Measurements from ENCODE around the gene MFSD6L.

Gene MFSD6L

DNA sequence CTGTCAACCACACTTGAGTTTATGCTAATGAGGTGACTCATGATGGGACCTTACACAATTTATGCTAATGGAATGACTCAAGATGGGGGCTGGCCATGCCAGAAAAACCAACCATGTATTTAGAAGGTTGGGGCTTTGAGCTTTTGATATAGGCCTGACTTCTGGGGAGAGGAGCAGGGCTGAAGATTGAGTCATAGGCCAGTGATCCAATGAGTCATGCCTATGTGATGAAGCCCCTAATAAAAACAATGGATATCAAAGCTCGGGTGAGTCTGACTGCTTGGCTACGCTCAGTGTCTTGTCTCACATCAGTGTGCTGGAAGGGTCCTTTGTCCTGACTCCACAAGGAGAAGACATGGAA, 7.3 kb downstream of the MFSD6L start:
- Histone ChIP-seq H3K9me3 (ENCODE audit: control insufficient read depth, insufficient read depth, low read length) (peaks cover 4% of the 10 kb centered on the region), H3K36me3 (ENCODE audit: insufficient read depth, low read length) (no peaks in the 10 kb centered on the region), H3K9ac (ENCODE audit: low read depth, low read length) (no peak overlapping the region), H3K4me1 (ENCODE audit: insufficient read depth, low read length) (no peaks in the 10 kb centered on the region)

DNA sequence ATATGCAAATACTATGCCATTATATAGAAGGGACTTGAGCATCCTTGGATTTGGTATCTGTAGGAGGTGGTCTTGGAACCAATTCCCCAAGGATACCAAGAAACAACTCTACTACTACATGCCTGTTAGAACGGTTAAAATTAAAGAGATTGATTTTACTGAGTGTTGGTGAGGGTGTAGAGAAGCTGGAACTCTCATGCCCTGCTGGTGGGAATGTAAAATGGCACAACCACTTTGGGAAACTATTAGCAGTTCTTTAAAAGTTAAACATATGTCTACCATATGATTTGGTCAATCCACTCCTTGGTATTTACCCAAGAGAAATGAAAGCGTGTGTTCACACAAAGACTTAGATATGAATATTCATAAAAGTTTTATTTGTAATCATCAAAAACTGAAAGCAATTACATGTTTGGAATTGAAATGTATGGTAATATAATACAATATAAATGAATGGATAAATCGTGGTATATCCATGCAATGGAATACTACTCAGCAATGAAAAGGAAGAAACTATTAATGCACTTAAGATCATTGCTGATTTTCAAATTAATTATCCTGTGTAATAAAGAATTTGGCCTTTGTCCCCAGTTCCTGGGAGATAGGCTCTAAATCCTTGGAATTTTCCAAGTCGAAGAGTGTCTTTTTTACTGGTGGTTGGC, 7.8 kb downstream of the MFSD6L start:
- Histone ChIP-seq H3K9me3 (ENCODE audit: control insufficient read depth, insufficient read depth, low read length) (peaks cover 4% of the 10 kb centered on the region), H3K36me3 (ENCODE audit: insufficient read depth, low read length) (no peaks in the 10 kb centered on the region), H3K4me1 (ENCODE audit: insufficient read depth, low read length) (no peaks in the 10 kb centered on the region), H3K9ac (ENCODE audit: low read depth, low read length) (no peak overlapping the region)

DNA sequence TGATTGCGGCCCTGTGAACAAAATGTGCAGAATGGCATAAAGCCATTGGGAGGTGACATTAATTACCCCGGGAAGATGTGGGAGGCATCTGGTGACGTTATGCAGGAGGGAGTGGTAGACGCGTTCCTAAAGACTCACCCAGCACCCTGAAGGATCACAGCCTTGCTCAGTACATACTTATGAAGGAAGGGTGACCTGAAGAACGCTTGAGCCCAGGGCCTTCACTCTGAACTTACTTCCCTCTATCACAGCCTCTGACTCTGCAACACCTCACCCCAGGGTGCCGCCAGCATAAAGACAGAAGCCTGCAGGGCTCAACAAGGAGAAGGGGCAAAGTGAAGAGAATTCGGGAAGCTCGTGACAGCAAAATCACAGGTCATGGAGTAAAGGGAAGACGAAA, 9.4 kb downstream of the MFSD6L start:
- Histone ChIP-seq H3K36me3 (ENCODE audit: insufficient read depth, low read length) (no peaks in the 10 kb centered on the region), H3K4me1 (ENCODE audit: insufficient read depth, low read length) (no peaks in the 10 kb centered on the region), H3K9me3 (ENCODE audit: control insufficient read depth, insufficient read depth, low read length) (peaks cover 4% of the 10 kb centered on the region), H3K9ac (ENCODE audit: low read depth, low read length) (no peak overlapping the region)

DNA sequence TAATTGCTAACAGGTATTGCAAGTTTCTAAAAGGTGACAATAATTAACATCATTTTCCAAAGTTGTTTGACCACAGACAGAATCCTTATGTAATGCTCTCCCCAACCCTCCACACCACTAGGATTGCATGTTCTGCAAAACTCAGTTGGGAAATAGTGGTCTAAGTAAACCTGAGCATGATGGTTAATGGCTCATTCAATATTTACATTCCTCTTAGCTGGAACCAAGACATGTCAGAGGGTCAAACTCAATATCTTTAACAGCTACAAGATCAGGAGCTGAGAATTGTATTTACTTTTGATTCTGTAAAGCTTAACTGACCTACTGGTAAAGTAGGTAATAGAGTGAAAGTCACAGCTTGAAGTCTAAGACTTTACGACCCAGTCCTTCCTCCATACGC, 10.2 kb downstream of the MFSD6L start:
- Histone ChIP-seq H3K36me3 (ENCODE audit: insufficient read depth, low read length) (no peaks in the 10 kb centered on the region), H3K4me1 (ENCODE audit: insufficient read depth, low read length) (no peaks in the 10 kb centered on the region), H3K9ac (ENCODE audit: low read depth, low read length) (no peak overlapping the region), H3K9me3 (ENCODE audit: control insufficient read depth, insufficient read depth, low read length) (peaks cover 4% of the 10 kb centered on the region)

DNA sequence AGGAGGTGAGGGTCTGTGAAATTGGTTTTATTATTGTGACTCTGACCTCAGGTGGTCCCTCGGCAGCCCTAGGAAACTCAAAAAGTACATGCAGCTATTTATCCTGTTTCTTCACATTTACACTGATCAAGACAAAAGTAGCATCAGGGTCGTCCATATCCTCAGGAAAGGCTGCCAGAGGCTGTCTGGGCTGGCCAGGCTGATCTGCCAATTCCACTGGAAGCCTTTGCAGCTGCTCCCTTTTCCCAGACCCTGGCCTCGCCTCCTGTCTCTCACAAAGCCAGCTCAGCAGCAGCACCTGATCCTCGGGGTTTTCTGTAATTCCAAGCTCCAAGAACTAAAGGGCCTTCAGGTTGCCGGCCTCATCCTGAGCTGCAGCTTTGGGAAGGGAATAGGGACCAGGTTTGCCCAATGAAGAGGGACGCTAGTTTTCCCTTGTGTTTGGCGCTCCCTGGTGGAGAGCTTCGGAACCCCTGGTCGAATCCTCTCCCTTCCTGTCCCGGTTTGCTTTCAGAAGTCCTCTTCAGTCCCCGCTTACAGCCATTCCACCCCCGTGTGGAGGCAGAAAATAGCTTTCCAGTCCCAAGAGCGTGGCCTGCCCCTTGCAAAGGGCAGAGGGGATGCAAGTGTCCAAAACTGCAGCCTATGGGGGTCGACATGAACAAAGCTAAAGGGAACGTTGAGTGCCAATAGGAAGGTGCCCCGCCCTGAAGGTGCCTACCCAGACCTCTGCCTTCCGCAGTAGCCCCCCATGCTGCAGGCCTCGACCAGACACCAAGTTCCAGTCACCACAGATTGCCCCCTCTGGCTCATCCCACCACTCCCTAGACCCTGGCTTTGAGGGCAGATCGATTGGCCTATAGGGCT, 13.4 kb downstream of the MFSD6L start:
- Histone ChIP-seq H3K9ac (ENCODE audit: low read depth, low read length) (no peak overlapping the region), H3K4me1 (ENCODE audit: insufficient read depth, low read length) (no peaks in the 10 kb centered on the region), H3K36me3 (ENCODE audit: insufficient read depth, low read length) (no peaks in the 10 kb centered on the region), H3K9me3 (ENCODE audit: control insufficient read depth, insufficient read depth, low read length) (no peaks in the 10 kb centered on the region)

DNA sequence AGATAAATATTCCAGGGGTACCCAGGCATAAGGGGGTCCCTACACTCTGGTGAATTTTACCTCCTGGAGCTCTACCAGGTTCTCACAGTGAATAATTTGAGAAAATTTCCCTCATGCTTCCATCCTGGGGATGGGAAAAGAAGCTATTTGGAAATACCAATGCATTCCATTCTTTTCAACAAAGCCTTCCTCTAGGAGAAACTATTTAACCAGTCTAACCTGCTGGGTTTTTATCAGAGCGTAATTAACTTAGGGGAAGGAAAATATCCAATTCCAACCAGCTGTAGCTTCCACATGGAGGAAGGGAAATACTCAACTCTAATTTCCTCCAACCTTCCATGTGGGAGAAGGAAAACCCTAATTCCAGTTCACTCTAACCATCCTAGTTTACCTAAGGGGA, 17.0 kb downstream of the MFSD6L start:
- H3K9me3 ChIP-seq (ENCODE audit: control insufficient read depth, insufficient read depth, low read length), result no peaks in the 10 kb centered on the region
- H3K9ac ChIP-seq (ENCODE audit: low read depth, low read length), result no peak overlapping the region
- no peaks in the 10 kb centered on the region for H3K4me1 ChIP-seq (ENCODE audit: insufficient read depth, low read length)
- H3K36me3 ChIP-seq (ENCODE audit: insufficient read depth, low read length), result no peaks in the 10 kb centered on the region

DNA sequence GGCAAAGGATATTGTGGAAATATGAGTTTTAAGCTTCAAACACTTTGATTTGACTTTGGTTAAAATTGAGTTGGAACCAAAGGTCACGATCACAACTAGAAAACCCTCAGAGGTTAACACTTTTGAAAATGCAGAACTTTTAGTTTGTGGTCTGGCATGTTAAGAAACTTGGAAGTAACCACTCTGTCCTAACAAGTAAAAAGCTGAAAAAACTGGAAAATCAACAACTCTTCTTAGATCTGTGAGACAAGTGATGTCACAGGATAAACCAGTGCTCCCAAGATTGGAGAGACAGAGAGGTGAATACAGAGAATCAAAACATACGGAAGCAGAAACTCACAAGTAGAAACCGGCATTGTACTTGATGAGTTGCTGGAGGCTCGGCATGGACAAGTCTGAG, 17.4 kb downstream of the MFSD6L start:
- no peaks in the 10 kb centered on the region for H3K9me3 ChIP-seq (ENCODE audit: control insufficient read depth, insufficient read depth, low read length)
- no peaks in the 10 kb centered on the region for H3K36me3 ChIP-seq (ENCODE audit: insufficient read depth, low read length)
- no peak overlapping the region for H3K9ac ChIP-seq (ENCODE audit: low read depth, low read length)
- H3K4me1 ChIP-seq (ENCODE audit: insufficient read depth, low read length), result no peaks in the 10 kb centered on the region

DNA sequence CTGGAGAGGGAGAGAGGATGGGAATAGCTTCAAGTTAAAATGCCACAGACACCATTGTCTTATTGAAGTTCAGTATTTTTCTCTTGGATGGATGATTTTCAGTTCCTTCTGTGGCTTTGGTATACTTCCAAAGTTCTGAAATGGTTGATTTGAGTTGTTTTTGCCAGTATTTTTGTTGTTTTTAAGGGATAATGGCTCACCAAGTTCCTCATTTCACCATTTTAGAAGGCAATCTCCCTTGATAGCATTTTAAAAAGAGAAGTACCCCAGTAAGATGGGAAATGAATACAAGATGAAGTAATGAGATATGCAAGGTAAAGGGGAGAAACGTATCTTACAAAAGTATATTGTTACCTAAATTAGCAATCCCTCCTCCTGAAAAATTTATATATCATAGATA, 22.3 kb downstream of the MFSD6L start:
- Histone ChIP-seq H3K9ac (ENCODE audit: low read depth, low read length) (no peak overlapping the region), H3K4me1 (ENCODE audit: insufficient read depth, low read length) (no peaks in the 10 kb centered on the region), H3K9me3 (ENCODE audit: control insufficient read depth, insufficient read depth, low read length) (no peaks in the 10 kb centered on the region)

DNA sequence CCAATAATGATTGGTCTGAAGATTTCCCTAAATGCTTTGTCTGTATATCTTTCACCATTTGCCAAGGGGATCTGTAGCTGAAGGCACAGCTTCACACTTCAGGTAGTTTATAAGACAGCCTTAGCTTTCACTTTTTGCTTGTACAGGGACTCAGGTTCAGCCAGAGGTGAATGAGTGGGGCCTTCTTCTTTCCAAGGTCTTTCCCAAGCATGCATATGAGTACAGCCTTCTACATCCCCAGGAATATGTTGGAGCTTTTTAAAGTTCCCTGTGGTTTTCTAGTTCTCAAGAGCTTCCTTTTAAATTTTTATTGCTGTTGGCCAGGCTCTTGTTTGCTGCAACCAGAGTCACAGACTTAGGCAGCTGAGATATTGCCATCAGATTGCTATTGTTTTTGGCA, 22.9 kb downstream of the MFSD6L start:
- H3K36me3 ChIP-seq (ENCODE audit: insufficient read depth, low read length), result no peaks in the 10 kb centered on the region
- no peak overlapping the region for H3K9ac ChIP-seq (ENCODE audit: low read depth, low read length)
- no peaks in the 10 kb centered on the region for H3K9me3 ChIP-seq (ENCODE audit: control insufficient read depth, insufficient read depth, low read length)
- no peaks in the 10 kb centered on the region for H3K4me1 ChIP-seq (ENCODE audit: insufficient read depth, low read length)

More for the DNA sequence above, 22.3 kb downstream of the MFSD6L start:
- no peaks in the 10 kb centered on the region for H3K36me3 ChIP-seq (ENCODE audit: insufficient read depth, low read length)

DNA sequence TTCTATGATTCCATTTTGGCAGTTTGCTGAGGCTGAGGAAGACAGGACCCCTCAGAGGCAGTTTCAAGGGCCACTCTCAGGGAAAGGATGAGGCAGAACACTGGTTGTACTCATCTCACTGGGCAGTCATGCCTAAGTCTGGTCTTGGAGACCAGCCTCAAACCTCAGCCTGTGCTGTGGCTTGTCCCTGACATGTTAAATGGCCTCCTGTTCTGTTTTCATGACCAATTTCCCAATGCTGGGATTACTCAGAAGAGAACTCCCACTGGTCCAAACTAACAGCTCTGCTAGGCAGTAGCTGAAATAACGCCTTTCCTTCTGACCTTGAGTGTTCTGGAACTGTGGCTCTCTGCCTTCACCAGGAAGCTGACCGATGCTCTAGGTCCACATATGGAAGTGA, 32.4 kb downstream of the MFSD6L start:
- Histone ChIP-seq H3K4me1 (ENCODE audit: insufficient read depth, low read length) (no peaks in the 10 kb centered on the region), H3K9ac (ENCODE audit: low read depth, low read length) (no peak overlapping the region), H3K36me3 (ENCODE audit: insufficient read depth, low read length) (no peaks in the 10 kb centered on the region), H3K9me3 (ENCODE audit: control insufficient read depth, insufficient read depth, low read length) (0 out of 2 replicates have a peak, but pooled peaks cover 3% of the 10 kb centered on the region)

DNA sequence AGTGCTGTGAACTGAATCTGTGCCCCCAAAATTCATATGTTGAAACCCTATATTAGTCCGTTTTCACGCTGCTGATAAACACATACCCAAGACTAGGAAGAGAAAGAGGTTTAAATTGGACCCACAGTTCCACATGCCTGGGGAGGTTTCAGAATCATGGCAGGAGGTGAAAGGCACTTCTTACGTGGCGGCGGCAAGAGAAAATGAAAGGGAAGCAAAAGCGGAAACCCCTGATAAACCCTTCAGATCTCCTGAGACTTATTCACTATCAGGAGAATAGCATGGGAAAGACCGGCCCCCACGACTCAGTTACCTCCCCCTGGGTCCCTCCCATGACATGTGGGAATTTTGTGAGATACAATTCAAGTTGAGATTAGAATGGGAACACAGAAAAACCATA, 37.2 kb downstream of the MFSD6L start:
- H3K9me3 ChIP-seq (ENCODE audit: control insufficient read depth, insufficient read depth, low read length), result 0 out of 2 replicates have a peak, but pooled peaks cover 7% of the 10 kb centered on the region
- no peaks in the 10 kb centered on the region for H3K4me1 ChIP-seq (ENCODE audit: insufficient read depth, low read length)
- no peak overlapping the region for H3K9ac ChIP-seq (ENCODE audit: low read depth, low read length)
- no peaks in the 10 kb centered on the region for H3K36me3 ChIP-seq (ENCODE audit: insufficient read depth, low read length)

DNA sequence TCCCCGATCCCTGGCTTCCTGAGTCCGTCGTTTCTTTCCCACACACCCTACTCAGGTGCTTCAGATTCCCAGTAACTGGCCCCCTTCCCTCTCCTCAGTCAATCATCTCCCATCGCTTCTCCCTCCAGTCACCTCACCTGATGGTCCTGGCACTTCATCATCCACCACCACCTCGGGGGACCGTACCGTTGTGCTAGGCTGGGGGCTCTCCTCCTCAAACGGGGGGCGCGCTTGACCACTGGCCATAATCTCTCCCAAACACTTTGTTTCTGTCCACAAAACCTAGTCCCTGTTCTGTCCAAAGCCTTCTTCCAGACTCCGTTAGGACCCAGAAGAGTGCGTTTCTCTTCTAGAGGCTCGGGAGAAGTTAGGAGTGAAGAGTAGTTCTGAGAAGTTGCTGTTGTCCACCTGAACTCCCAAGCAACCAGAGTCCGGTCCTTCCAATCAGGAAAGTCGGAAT, 41.0 kb downstream of the MFSD6L start, which contains the start of gene SPDYE4:
SPDYE4 (minus strand) TSS at position 410 of the 460 bp plus-strand sequence; CDS start at position 246, 164 bp downstream.
- Histone ChIP-seq H3K9me3 (ENCODE audit: control insufficient read depth, insufficient read depth, low read length) (0 out of 2 replicates have a peak, but pooled peaks cover 7% of the 10 kb centered on the region), H3K4me1 (ENCODE audit: insufficient read depth, low read length) (peaks cover 4% of the 10 kb centered on the region), H3K36me3 (ENCODE audit: insufficient read depth, low read length) (no peaks in the 10 kb centered on the region), H3K9ac (ENCODE audit: low read depth, low read length) (no peak within 1 kb of the TSS)

DNA sequence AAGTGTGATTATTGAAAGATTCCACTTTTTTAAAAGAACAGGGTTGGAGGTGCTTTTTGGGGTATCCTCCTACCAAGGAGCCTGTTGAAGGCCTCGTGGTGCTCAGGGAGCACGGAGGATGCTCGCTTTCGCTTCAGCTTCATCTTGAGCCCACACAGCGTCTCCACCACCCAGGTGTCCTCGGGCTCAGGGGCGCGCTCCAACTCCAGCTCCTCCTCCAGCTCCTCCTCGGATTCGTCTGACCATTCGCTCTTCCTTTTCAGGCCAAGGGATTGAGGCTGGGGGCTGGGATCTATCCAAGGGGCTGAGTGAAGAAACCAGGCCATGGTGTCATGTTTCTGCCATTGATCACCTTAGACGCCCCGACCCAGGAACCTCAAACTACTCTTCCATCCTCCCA, 42.0 kb downstream of the MFSD6L start:
- Histone ChIP-seq H3K4me1 (ENCODE audit: insufficient read depth, low read length) (peaks cover 4% of the 10 kb centered on the region), H3K36me3 (ENCODE audit: insufficient read depth, low read length) (no peaks in the 10 kb centered on the region), H3K9ac (ENCODE audit: low read depth, low read length) (no peak overlapping the region), H3K9me3 (ENCODE audit: control insufficient read depth, insufficient read depth, low read length) (0 out of 2 replicates have a peak, but pooled peaks cover 7% of the 10 kb centered on the region)

DNA sequence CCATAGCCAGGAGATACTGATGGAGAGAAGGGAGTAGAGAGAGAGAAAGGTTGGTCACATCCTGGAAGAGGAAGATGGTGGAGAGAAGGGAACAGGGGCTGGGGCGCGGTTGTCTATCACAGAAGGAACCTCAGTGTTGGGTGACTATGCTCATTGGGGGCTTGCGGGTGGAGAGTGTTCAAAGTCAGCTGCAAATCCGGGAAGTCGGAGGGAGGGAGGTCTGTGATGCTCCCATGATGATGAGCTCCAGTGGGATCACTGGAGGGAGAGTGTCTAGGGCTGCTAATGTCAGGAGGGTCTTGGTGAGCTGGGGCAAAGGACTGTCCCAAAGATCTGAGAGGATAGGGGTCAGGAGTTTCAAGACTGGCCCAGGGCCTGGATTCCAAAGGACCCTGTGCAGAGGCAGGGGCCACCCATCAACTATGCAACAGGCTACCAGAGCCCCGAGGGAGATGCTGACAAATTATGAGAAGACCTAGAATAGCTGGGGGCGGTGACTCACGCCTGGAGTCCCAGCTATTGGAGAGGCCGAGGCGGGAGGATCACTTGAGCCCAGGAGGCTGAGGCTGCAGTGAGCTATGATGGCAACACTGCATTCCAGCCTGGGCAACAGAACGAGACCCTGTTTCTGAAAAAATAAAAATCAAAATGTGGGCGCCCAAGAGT, 43.4 kb downstream of the MFSD6L start:
- H3K36me3 ChIP-seq (ENCODE audit: insufficient read depth, low read length), result no peaks in the 10 kb centered on the region
- peaks cover 4% of the 10 kb centered on the region for H3K4me1 ChIP-seq (ENCODE audit: insufficient read depth, low read length)
- no peaks in the 10 kb centered on the region for H3K9me3 ChIP-seq (ENCODE audit: control insufficient read depth, insufficient read depth, low read length)
- no peak overlapping the region for H3K9ac ChIP-seq (ENCODE audit: low read depth, low read length)

Measured in ES-I3 (cell line).